GM21786 (cell line): Measurements from ENCODE around the gene HAUS5.
"Not testable (repeated sequence)": the region's sequence is repeated elsewhere in the genome, so short reads cannot be mapped to it uniquely, and the experiment has no call there.

ENCODE experiments used
- ATAC-seq: cut with Tn5 transposase; IDR thresholded peaks from one replicate; pipeline ENCODE4 v1.9.1; 2021; ENCODE audit not compliant: unreplicated experiment

Gene HAUS5

GRCh38 chr19:35612559-35613321 is at the start of gene HAUS5:
TSS of gene HAUS5 (plus strand) at chr19:35612735. CDS start at chr19:35612795, 60 bp downstream.
- ATAC-seq = peak; percentile 67

DNA sequence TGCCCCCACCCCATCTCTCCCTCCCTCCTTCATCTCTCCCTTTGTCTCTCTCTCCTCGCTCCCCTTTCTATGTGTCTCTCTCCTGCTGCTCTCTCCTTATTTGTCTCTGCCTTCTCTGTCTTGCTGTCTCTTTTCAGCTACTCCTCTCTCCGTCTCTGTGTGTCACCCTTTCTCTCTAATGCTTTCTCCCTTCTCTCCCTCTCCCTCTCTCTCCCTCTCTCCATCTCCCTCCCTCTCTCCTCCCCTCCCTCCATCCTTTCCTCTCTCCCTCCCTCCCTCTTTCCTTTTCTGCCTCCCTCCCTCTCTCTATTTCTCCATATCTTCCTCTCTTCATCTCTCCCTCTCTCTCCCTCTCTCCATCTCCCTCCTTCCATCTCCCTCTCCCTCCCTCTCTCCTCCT is 49.8 kb upstream of the HAUS5 start:
- ATAC-seq = no peak

DNA sequence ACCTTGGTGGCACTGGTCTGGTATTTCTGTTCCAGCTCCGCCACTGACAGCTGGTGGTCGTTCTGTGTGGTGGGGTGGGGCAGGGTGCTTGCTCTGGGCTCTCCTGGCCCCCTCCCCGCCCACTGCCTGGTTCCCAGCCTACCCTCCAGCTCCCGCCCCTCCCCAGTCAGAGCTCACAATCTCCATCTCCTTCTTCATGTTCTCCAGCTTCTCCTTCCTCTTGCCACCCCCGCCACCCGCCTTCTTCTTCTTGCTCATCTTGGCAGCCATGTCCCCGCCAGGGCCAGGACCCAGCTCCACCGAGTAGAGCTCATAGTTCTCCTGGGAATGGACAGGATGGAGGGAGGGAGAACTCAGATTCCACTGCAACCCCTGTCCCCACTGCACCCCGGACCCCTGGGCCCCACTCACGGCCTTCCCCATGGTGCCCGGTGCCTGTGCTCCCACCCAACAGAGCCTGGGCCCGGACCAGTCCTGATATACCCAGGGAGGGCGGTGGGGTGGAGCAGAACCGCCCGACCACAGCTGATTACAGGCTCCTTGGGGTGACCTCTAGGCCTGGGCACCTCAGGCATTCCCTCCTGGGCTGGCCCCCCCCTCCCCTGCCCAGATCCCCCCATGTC is 49.2 kb upstream of the HAUS5 start, which contains the start of gene ATP4A:
TSS of gene ATP4A (minus strand) at position 452 of the 623 bp plus-strand sequence. CDS start at position 423, 29 bp downstream.
- no peak for ATAC-seq

GRCh38 chr19:35565016-35565856 is 47.3 kb upstream of the HAUS5 start:
- ATAC-seq = no peak

DNA sequence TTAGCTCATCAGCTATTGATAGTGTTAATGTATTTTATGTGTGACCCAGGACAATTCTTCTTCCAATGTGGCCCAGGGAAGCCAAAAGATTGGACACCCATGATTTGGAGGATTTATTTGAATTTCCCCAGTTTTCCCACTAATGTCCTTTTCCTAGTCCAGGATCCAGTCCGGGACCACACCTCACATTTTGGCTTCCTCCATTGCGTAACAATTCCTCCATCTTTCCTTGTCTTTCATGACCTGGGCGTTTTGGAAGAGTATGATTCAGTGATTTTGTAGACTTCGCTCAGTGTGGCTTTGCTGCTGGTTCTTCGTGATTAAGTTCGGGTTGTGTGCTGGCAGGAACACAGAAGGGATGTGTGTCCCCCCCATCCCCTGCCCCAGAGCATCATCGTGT is 45.8 kb upstream of the HAUS5 start:
- ATAC-seq = no peak

GRCh38 chr19:35569281-35569781 is 43.2 kb upstream of the HAUS5 start:
- no peak for ATAC-seq

GRCh38 chr19:35571406-35571965 is 41.0 kb upstream of the HAUS5 start:
- no peak for ATAC-seq

DNA sequence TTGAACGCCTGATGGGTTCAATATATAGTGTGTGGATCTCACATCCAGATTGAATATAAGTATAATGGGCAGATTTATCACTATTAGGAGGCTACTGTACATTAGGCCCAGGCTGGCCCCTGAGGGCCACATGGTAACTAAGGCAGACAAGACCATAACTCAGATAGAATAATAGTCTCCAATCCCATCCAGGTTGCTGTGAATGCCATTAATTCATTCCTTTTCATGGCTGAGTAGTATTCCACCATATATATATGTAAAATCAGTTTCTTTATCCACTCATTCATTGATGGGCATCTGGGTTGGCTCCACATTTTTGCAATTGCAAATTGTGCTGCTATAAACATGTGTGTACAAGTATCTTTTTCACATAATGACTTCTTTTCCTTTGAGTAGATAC is 34.6 kb upstream of the HAUS5 start:
- ATAC-seq = no peak

GRCh38 chr19:35578707-35579106 is 33.8 kb upstream of the HAUS5 start:
- ATAC-seq = no peak

DNA sequence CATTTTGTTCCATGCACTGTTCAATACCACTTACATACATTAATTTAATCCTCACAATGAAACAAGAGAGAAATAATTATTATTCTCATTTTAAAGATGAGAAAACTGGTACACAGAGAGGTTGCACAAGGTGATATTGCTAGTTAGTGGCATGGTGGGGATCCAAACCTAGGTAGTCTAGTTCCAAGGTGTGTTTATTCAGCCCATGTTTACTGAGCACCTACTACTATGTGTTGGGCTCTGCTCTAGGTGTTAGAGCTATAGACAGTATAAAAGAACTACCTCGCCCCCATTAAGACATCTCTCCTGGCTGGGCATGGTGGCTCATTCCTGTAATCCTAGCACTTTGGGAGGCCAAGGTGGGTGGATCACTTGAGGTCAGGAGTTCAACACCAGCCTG is 29.8 kb upstream of the HAUS5 start:
- ATAC-seq = no peak

DNA sequence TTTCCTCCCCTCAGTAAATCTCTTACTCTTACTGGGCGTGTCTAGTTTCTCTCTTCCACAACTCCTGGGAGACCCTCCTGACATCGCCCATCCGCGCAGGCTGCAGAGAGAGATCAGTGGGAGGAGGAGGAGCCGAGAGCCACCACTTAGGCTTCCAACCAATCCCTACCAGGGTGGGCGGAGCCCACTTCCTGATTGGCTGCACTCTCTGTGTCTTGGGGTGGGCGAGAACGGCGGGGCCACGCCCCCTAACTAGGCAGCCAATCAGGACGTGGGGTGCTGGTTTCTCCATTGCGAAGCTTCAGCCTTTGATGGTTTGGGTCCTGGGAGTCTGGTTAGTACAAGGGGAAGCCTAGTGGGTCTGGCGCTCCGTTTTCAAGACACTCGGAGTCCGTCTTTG is 26.7 kb upstream of the HAUS5 start, which contains the start of gene PMIS2:
TSS of gene PMIS2 (plus strand) at position 326 of the 400 bp plus-strand sequence. CDS start 87 bp downstream, outside the sequence.
- ATAC-seq = no peak

DNA sequence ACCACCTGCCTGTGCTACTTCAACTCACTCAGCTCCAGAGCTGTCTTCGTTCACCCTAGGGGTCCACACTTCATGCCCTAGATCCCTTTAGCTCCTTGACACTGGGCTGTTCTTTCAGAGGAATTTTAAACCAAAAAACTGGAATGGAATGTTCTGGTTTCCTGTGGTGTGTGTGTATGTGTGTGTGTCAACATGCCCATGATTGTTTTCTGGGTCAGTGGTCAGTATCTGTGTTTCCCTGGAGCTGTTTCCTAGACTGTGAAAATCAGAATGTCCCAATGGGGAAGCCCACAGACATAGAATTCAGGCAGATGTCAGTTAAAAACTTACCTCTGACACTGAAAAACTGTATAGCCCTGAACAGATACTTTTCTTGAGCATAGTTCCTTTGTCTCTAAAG is 25.2 kb upstream of the HAUS5 start:
- no peak for ATAC-seq

DNA sequence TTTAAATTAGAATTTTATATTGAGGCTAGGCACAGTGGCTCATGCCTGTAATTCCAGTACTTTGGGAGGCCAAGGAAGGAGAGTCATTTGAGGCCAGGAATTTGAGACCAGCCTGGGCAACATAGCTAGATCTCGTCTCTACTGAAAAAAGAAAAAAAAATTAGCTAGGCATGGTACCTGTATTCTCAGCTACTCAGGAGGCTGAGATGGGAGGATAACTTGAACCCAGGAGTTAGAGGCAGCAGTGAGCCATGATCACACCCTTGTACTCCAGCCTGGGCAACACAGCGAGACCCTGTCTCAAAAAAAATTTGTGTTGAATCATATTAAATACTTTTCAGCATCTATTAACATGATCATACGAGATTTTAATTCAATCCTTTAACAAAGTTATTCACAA is 21.7 kb upstream of the HAUS5 start:
- no peak for ATAC-seq

DNA sequence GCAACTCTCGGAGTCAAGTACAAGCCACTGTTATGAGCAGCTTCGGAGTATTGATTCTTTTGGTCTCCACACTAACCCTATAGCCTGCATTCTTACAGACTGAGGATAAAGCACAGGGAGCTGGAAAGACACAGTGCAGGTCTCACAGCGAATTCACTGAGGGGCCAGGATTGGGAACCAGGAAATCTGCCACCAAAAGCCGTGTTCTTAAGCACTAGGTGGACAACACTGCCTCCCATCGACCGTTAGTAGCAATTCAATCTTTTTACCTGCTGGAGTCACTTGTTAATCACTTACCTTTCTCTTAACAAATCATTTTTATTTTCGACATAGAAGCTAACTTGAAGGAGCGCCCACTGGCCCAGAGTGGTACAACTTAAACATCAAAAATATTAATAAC is 20.3 kb upstream of the HAUS5 start:
- no peak for ATAC-seq

DNA sequence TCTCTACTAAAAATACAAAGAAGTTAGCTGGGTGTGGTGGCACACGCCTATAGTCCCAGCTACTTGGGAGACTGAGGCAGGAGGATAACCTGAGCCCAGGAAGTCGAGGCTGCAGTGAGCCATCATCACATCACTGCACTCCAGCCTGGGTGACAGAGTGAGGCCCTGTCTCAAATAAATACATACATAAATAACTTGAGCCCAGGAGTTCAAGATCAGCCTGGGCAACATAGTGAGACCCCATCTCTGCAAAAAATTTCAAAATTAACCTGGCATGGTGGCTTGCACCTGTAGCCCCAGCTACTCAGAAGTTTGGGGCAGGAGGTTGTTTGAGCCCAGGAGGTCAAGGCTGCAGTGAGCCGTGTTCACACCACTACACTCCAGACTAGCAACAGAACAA is 17.5 kb upstream of the HAUS5 start:
- ATAC-seq = not testable (repeated sequence)

- ATAC-seq = no peak
Observed at GRCh38 chr19:35595928-35596327, 16.6 kb upstream of the HAUS5 start.

DNA sequence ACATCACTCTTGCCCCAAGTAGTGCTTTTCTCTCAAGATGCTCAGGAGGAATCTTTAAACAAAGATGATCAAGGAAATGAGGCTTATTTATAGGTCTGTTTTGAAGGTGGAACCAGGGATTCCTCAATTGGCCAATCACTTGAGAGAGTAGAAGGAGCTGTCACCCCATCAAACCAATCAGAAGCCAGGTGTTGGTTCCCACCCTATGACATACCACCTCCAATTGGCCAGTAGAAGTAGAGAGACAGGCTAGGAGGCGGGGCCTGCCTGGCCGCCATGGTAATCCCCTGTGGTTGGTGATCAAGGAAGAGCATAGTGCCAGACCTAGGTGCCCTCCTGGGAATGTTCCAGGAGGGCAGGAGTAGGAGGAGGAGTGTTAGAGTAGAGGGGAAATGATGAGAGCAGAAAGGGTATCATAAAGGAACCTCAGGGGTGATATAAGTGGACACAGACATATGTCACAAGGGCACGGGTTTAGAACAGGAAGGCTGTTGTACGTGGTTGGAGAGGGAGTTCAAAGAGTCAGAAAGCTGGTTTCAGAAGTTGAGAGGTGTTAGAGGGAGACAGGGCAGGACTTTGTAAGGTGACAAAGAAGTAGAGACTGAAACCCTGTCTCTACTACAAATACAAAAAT is 16.1 kb upstream of the HAUS5 start:
- ATAC-seq = peak; percentile 53

DNA sequence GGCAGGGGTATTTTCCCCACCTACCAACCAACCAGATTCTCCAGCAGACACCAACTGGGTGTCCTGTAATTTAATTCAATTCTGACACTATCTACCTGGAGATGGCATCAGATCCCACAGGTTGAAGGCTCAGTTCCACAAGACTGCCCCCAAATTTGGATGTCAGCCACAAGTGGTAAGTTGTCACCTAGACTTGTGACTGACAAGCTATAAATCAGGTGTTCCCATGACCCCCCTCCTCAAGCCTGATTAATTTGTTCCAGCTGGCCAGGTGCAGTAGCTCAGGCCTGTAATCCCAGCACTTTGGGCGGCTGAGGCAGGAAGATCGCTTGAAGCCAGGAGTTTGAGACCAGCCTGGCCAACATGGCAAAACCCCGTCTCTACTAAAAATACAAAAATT is 10.6 kb upstream of the HAUS5 start:
- ATAC-seq = no peak

GRCh38 chr19:35604436-35604835 is 8.1 kb upstream of the HAUS5 start:
- not testable (repeated sequence) for ATAC-seq

GRCh38 chr19:35607170-35607569 is 5.4 kb upstream of the HAUS5 start:
- ATAC-seq = not testable (repeated sequence)
